OCI-LY1 (cell line): ENCODE measurements around the gene ITCH.

Source experiments
- H2AFZ ChIP-seq: fragments of 200-600 bp; sonication (generic), shearing (Covaris generic); 2 replicates; pipeline ENCODE4 v1.6.0; 2014; ENCODE audit warnings: antibody characterized with exemption, mild to moderate bottlenecking, low read length
- H3F3A ChIP-seq: fragments of 200-600 bp; sonication (generic), shearing (Covaris generic); 2 replicates; pipeline ENCODE4 v1.6.0; 2014; ENCODE audit warnings: mild to moderate bottlenecking, antibody characterized with exemption, low read length, moderate library complexity; ENCODE audit not compliant: insufficient read depth
- H3K27ac ChIP-seq: fragments of 200-600 bp; sonication (generic); 2 replicates; pipeline ENCODE4 v1.5.1; 2014; ENCODE audit warnings: low read length, mixed run types, mild to moderate bottlenecking, low read depth; ENCODE audit not compliant: poor library complexity, severe bottlenecking
- H3K27me3 ChIP-seq: fragments of 200-600 bp; sonication (generic); 2 replicates; pipeline ENCODE4 v1.6.0; 2014; ENCODE audit warnings: antibody characterized with exemption, mild to moderate bottlenecking, low read length, moderate library complexity; ENCODE audit not compliant: insufficient read depth
- H3K36me3 ChIP-seq: fragments of 200-600 bp; sonication (generic); 2 replicates; pipeline ENCODE4 v1.6.1; 2014; ENCODE audit warnings: mild to moderate bottlenecking, antibody characterized with exemption, low read length, moderate library complexity, mixed read lengths; ENCODE audit not compliant: insufficient read depth
- H3K4me1 ChIP-seq: fragments of 200-600 bp; sonication (generic); 2 replicates; pipeline ENCODE4 v1.5.1; 2014; ENCODE audit warnings: mild to moderate bottlenecking, low read length, moderate library complexity; ENCODE audit not compliant: insufficient read depth, severe bottlenecking
- H3K4me2 ChIP-seq: fragments of 200-600 bp; sonication (generic), shearing (Covaris generic); 2 replicates; pipeline ENCODE4 v1.6.1; 2014; ENCODE audit warnings: low read length
- H3K4me3 ChIP-seq: fragments of 200-600 bp; sonication (generic); 2 replicates; pipeline ENCODE4 v1.5.1; 2014; ENCODE audit warnings: low read length, low read depth, mild to moderate bottlenecking, mixed read lengths; ENCODE audit not compliant: poor library complexity, severe bottlenecking
- H3K79me2 ChIP-seq: fragments of 200-600 bp; shearing (Covaris generic); 2 replicates; pipeline ENCODE4 v1.6.1; 2016; ENCODE audit warnings: mixed run types, low read length, mixed read lengths; ENCODE audit not compliant: insufficient read depth
- H3K9ac ChIP-seq: fragments of 200-600 bp; sonication (generic), shearing (Covaris generic); 2 replicates; pipeline ENCODE4 v1.6.1; 2014; ENCODE audit warnings: mild to moderate bottlenecking, low read length, mixed read lengths
- H3K9me2 ChIP-seq: fragments of 200-600 bp; sonication (generic), shearing (Covaris generic); 2 replicates; pipeline ENCODE4 v1.6.1; 2014; ENCODE audit warnings: low read depth, mild to moderate bottlenecking, low read length, mixed read lengths
- H3K9me3 ChIP-seq: fragments of 200-600 bp; shearing (Covaris generic); 2 replicates; pipeline ENCODE4 v1.6.1; 2014; ENCODE audit warnings: low read length, mixed read lengths
- H4K20me1 ChIP-seq: fragments of 200-600 bp; sonication (generic), shearing (Covaris generic); 2 replicates; pipeline ENCODE4 v1.6.0; 2016; ENCODE audit warnings: mild to moderate bottlenecking, low read length; ENCODE audit not compliant: insufficient read depth
- EZH2 ChIP-seq: fragments of 200-600 bp; sonication (generic), shearing (Covaris generic); IDR thresholded peaks from 2 replicates; pipeline ENCODE4 v1.8.0; 2017; ENCODE audit warnings: borderline replicate concordance, mixed run types, mild to moderate bottlenecking, antibody characterized with exemption, low read length, moderate library complexity, mixed read lengths
- TF ChIP-seq, protein P1 (sequence below): fragments of 200-600 bp; sonication (generic), shearing (Covaris generic); IDR thresholded peaks from 2 replicates; pipeline ENCODE4 v1.5.1; 2017; ENCODE audit warnings: mild to moderate bottlenecking, antibody characterized with exemption, low read length, moderate library complexity, mixed read lengths

Gene ITCH

DNA sequence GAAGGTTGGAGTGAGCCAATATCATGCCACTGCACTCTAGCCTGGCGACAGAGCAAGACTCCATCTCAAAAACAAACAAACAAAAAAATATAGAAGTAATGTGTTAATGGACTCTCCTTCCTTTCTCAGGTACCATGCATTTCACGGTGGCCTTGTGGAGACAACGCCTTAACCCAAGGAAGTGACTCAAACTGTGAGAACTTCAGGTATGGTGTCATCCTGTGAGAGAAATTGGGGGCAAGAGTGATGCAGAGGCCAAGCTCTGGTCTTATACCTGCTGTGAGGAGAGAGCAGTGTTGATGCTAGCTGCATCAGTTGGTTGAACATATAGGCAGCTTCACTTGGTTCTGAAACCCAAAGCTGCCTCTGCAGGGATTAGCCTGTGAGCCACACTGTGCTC, 6.2 kb downstream of the ITCH start:
- TF ChIP-seq, protein P1, sequence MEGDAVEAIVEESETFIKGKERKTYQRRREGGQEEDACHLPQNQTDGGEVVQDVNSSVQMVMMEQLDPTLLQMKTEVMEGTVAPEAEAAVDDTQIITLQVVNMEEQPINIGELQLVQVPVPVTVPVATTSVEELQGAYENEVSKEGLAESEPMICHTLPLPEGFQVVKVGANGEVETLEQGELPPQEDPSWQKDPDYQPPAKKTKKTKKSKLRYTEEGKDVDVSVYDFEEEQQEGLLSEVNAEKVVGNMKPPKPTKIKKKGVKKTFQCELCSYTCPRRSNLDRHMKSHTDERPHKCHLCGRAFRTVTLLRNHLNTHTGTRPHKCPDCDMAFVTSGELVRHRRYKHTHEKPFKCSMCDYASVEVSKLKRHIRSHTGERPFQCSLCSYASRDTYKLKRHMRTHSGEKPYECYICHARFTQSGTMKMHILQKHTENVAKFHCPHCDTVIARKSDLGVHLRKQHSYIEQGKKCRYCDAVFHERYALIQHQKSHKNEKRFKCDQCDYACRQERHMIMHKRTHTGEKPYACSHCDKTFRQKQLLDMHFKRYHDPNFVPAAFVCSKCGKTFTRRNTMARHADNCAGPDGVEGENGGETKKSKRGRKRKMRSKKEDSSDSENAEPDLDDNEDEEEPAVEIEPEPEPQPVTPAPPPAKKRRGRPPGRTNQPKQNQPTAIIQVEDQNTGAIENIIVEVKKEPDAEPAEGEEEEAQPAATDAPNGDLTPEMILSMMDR = no peak
- no peak for TF ChIP-seq EZH2
- Histone ChIP-seq H2AFZ (no peak overlapping the region), H3K4me2 (no peak overlapping the region), H3K27ac (no peak overlapping the region), H3K4me3 (no peak overlapping the region), H4K20me1 (no peaks in the 10 kb centered on the region), H3F3A (no peaks in the 10 kb centered on the region), H3K4me1 (peaks cover 33% of the 10 kb centered on the region), H3K79me2 (peaks cover 52% of the 10 kb centered on the region), H3K36me3 (peaks cover 41% of the 10 kb centered on the region), H3K9me3 (no peaks in the 10 kb centered on the region), H3K27me3 (no peaks in the 10 kb centered on the region), H3K9ac (no peak overlapping the region), H3K9me2 (no peaks in the 10 kb centered on the region)

DNA sequence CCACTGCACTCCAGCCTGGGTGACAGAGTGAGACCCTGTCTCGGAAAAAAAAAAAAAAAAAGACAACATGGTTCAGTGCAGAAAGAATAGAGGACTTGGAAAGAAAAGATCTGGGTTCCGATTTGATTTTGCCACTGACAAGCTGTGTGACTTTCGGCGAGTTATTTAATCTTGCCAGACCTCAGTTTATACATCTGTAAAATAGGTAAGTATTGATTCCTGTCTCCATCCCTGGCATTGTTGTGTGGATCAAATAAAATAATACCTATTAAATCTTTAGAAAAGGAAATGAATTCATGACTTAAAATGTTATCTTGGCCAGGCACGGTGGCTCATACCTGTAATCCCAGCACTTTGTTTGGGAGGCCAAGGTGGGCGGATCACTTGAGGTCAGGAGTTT, 7.0 kb downstream of the ITCH start:
- no peak overlapping the region for H3K27ac ChIP-seq
- no peak overlapping the region for H3K4me2 ChIP-seq
- no peak overlapping the region for H3K9ac ChIP-seq
- H3K4me1 ChIP-seq = peaks cover 25% of the 10 kb centered on the region
- peaks cover 49% of the 10 kb centered on the region for H3K36me3 ChIP-seq
- H4K20me1 ChIP-seq = no peaks in the 10 kb centered on the region
- TF ChIP-seq, protein P1 = no peak
- no peak for TF ChIP-seq EZH2
- H2AFZ ChIP-seq = no peak overlapping the region
- H3K27me3 ChIP-seq = no peaks in the 10 kb centered on the region
- H3K9me3 ChIP-seq = no peaks in the 10 kb centered on the region
- no peaks in the 10 kb centered on the region for H3F3A ChIP-seq
- peaks cover 48% of the 10 kb centered on the region for H3K79me2 ChIP-seq
- H3K9me2 ChIP-seq = no peaks in the 10 kb centered on the region
- no peak overlapping the region for H3K4me3 ChIP-seq

DNA sequence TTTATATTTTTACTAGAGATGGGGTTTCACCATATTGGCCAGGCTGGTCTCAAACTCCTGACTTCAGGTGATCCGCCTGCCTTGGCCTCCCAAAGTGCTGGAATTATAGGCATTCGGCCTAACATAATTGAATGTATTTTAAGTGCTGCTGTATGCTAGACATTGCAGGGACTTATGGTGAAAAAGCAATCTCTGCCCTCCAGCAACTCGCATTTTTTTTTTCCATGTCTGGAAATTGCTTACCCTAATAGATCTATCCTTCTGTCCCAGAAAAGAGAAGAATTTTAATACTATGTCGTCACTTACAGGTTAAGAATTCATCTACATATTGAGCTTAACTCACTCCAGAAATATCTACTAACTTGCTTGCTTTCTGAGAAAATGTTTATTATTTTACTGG, 10.4 kb downstream of the ITCH start:
- Histone ChIP-seq H3K9ac (no peak overlapping the region), H3K4me2 (no peak overlapping the region), H3K27me3 (no peaks in the 10 kb centered on the region), H4K20me1 (no peaks in the 10 kb centered on the region), H3K4me3 (no peak overlapping the region), H2AFZ (no peak overlapping the region), H3K27ac (no peak overlapping the region), H3K4me1 (peaks cover 20% of the 10 kb centered on the region), H3K9me3 (no peaks in the 10 kb centered on the region), H3K9me2 (no peaks in the 10 kb centered on the region), H3K79me2 (peaks cover 37% of the 10 kb centered on the region), H3F3A (0 out of 2 replicates have a peak, but pooled peaks cover under 1% of the 10 kb centered on the region), H3K36me3 (peaks cover 52% of the 10 kb centered on the region)
- TF ChIP-seq EZH2 = no peak
- TF ChIP-seq, protein P1 = no peak
